Esophagus squamous epithelium (tissue), 4 donors: ENCODE results near the gene STARD13.

Experiments
- CTCF ChIP-seq, 6 experiments: fragments of 450-650 bp in 4 of 6; fragments of 200-600 bp in 2 of 6; sonication (generic) in 2 of 6; IDR thresholded peaks; one replicate each; pipeline ENCODE4 v1.5.1; 2016 to 2019; ENCODE audit warnings: antibody characterized with exemption in 6 of 6, mild to moderate bottlenecking in 4 of 6, moderate library complexity in 4 of 6
- POLR2A ChIP-seq, 4 donors: fragments of 450-650 bp; IDR thresholded peaks; one replicate each; pipeline ENCODE4 v1.6.1; 2017; ENCODE audit warnings: antibody characterized with exemption in 4 of 4, mild to moderate bottlenecking in 4 of 4, moderate library complexity in 3 of 4

DNA sequence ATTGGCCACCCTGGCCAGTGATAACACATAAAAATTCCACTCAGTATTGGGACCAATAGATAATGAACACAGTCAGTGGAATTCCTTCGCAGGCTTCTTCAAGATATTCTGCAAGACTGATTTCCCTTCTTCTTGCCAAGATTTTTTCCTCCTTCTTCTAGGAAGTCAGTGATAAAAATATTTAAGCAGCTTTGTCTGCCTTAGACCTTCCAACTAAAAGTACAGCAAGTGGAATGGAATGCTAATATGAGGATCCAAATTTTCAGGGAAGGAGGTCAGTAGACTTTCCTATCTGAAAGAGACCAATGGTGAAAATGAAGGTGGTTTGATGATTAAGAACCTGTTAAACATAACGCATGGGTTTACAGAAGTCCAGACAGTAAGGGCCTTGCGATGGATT, 9.6 kb downstream of the STARD13 start:
- no peak for TF ChIP-seq CTCF (IDR thresholded peaks at IDR 0.05)
- TF ChIP-seq POLR2A (IDR thresholded peaks at IDR 0.05): no peak
